Activated naive CD8-positive, alpha-beta T cell (primary cell): Measurements from ENCODE around the gene HLA-DQB2.
"Not testable (repeated sequence)": the region's sequence is repeated elsewhere in the genome, so short reads cannot be mapped to it uniquely, and the experiment has no call there.

ENCODE experiments used
- H3K27ac Mint-ChIP-seq: one replicate; pipeline ENCODE4 v1.8.0; 2021; ENCODE audit warnings: mixed read lengths
- H3K27me3 Mint-ChIP-seq: one replicate; pipeline ENCODE4 v1.8.0; 2021; ENCODE audit warnings: mixed read lengths
- H3K36me3 Mint-ChIP-seq: one replicate; pipeline ENCODE4 v1.8.0; 2021; ENCODE audit warnings: mixed read lengths
- H3K4me1 Mint-ChIP-seq: one replicate; pipeline ENCODE4 v1.8.0; 2021; ENCODE audit warnings: low read depth, mixed read lengths
- H3K4me3 Mint-ChIP-seq: one replicate; pipeline ENCODE4 v1.8.0; 2021; ENCODE audit warnings: mild to moderate bottlenecking, mixed read lengths
- H3K9me3 Mint-ChIP-seq: one replicate; pipeline ENCODE4 v1.8.0; 2021; ENCODE audit warnings: low read depth, mixed read lengths

The HLA-DQB2 gene

GRCh38 chr6:32774426-32774825 lies 11.1 kb upstream of the HLA-DQB2 start:
- Mint-ChIP-seq H3K9me3 (no peaks in the 10 kb centered on the region), H3K4me1 (no peaks in the 10 kb centered on the region), H3K4me3 (no peak overlapping the region), H3K27ac (no peak overlapping the region), H3K36me3 (no peaks in the 10 kb centered on the region), H3K27me3 (peaks cover 15% of the 10 kb centered on the region)

- Mint-ChIP-seq H3K27ac (no peak overlapping the region), H3K4me1 (no peaks in the 10 kb centered on the region), H3K4me3 (no peak overlapping the region), H3K9me3 (no peaks in the 10 kb centered on the region), H3K27me3 (peaks cover 15% of the 10 kb centered on the region), H3K36me3 (no peaks in the 10 kb centered on the region)
Measured at GRCh38 chr6:32772656-32773055, 9.3 kb upstream of the HLA-DQB2 start.

- peaks cover 14% of the 10 kb centered on the region for H3K27me3 Mint-ChIP-seq
- H3K36me3 Mint-ChIP-seq: no peaks in the 10 kb centered on the region
- no peaks in the 10 kb centered on the region for H3K9me3 Mint-ChIP-seq
- no peaks in the 10 kb centered on the region for H3K4me1 Mint-ChIP-seq
- no peak overlapping the region for H3K27ac Mint-ChIP-seq
- H3K4me3 Mint-ChIP-seq: no peak overlapping the region
Measured at GRCh38 chr6:32764048-32764447, 716 bp upstream of the HLA-DQB2 start.

GRCh38 chr6:32761548-32761947 lies 1.8 kb downstream of the HLA-DQB2 start:
- H3K27ac Mint-ChIP-seq: no peak overlapping the region
- no peak overlapping the region for H3K4me3 Mint-ChIP-seq
- peaks cover 13% of the 10 kb centered on the region for H3K27me3 Mint-ChIP-seq
- H3K36me3 Mint-ChIP-seq: no peaks in the 10 kb centered on the region
- no peaks in the 10 kb centered on the region for H3K4me1 Mint-ChIP-seq
- no peaks in the 10 kb centered on the region for H3K9me3 Mint-ChIP-seq

- H3K4me3 Mint-ChIP-seq: no peak overlapping the region
- no peaks in the 10 kb centered on the region for H3K36me3 Mint-ChIP-seq
- peaks cover 12% of the 10 kb centered on the region for H3K27me3 Mint-ChIP-seq
- H3K27ac Mint-ChIP-seq: no peak overlapping the region
- H3K4me1 Mint-ChIP-seq: no peaks in the 10 kb centered on the region
- no peaks in the 10 kb centered on the region for H3K9me3 Mint-ChIP-seq
Measured at GRCh38 chr6:32761072-32761471, 2.3 kb downstream of the HLA-DQB2 start.

- no peaks in the 10 kb centered on the region for H3K9me3 Mint-ChIP-seq
- H3K27ac Mint-ChIP-seq: no peak overlapping the region
- no peaks in the 10 kb centered on the region for H3K36me3 Mint-ChIP-seq
- H3K4me3 Mint-ChIP-seq: no peak overlapping the region
- H3K27me3 Mint-ChIP-seq: peaks cover 9% of the 10 kb centered on the region
- H3K4me1 Mint-ChIP-seq: no peaks in the 10 kb centered on the region
Measured at GRCh38 chr6:32759669-32760068, 3.7 kb downstream of the HLA-DQB2 start.

- H3K4me3 Mint-ChIP-seq: no peak overlapping the region
- no peak overlapping the region for H3K27ac Mint-ChIP-seq
- no peaks in the 10 kb centered on the region for H3K9me3 Mint-ChIP-seq
- no peaks in the 10 kb centered on the region for H3K36me3 Mint-ChIP-seq
- H3K4me1 Mint-ChIP-seq: no peaks in the 10 kb centered on the region
- peaks cover 18% of the 10 kb centered on the region for H3K27me3 Mint-ChIP-seq
Measured at GRCh38 chr6:32752580-32752979, 10.8 kb downstream of the HLA-DQB2 start.

GRCh38 chr6:32745649-32746048 lies 17.7 kb downstream of the HLA-DQB2 start:
- H3K27me3 Mint-ChIP-seq: peaks cover 24% of the 10 kb centered on the region
- not testable (repeated sequence) for H3K9me3 Mint-ChIP-seq, H3K27ac Mint-ChIP-seq, H3K4me3 Mint-ChIP-seq, H3K4me1 Mint-ChIP-seq, H3K36me3 Mint-ChIP-seq

GRCh38 chr6:32744776-32745175 lies 18.6 kb downstream of the HLA-DQB2 start:
- no peak overlapping the region for H3K27ac Mint-ChIP-seq
- no peak overlapping the region for H3K4me3 Mint-ChIP-seq
- no peaks in the 10 kb centered on the region for H3K36me3 Mint-ChIP-seq
- no peaks in the 10 kb centered on the region for H3K4me1 Mint-ChIP-seq
- no peaks in the 10 kb centered on the region for H3K9me3 Mint-ChIP-seq
- peaks cover 24% of the 10 kb centered on the region for H3K27me3 Mint-ChIP-seq

GRCh38 chr6:32742374-32742773 lies 21.0 kb downstream of the HLA-DQB2 start:
- Mint-ChIP-seq H3K27ac (no peak overlapping the region), H3K27me3 (peaks cover 25% of the 10 kb centered on the region), H3K9me3 (no peaks in the 10 kb centered on the region), H3K4me1 (no peaks in the 10 kb centered on the region), H3K36me3 (no peaks in the 10 kb centered on the region), H3K4me3 (no peak overlapping the region)

GRCh38 chr6:32741031-32741960 lies 22.0 kb downstream of the HLA-DQB2 start, which contains the start of gene HLA-DQA2:
TSS of gene HLA-DQA2 (plus strand) at chr6:32741391. CDS start at chr6:32741444, 53 bp downstream.
- no peaks in the 10 kb centered on the region for H3K9me3 Mint-ChIP-seq
- no peak within 1 kb of the TSS for H3K27ac Mint-ChIP-seq
- H3K27me3 Mint-ChIP-seq: peaks cover 21% of the 10 kb centered on the region
- H3K36me3 Mint-ChIP-seq: no peaks in the 10 kb centered on the region
- no peak within 1 kb of the TSS for H3K4me3 Mint-ChIP-seq
- H3K4me1 Mint-ChIP-seq: no peaks in the 10 kb centered on the region

GRCh38 chr6:32738126-32738525 lies 25.2 kb downstream of the HLA-DQB2 start:
- Mint-ChIP-seq H3K4me3 (no peak overlapping the region), H3K36me3 (no peaks in the 10 kb centered on the region), H3K27me3 (peaks cover 19% of the 10 kb centered on the region), H3K9me3 (no peaks in the 10 kb centered on the region), H3K4me1 (no peaks in the 10 kb centered on the region), H3K27ac (no peak overlapping the region)

GRCh38 chr6:32718879-32719278 lies 44.5 kb downstream of the HLA-DQB2 start:
- Mint-ChIP-seq H3K4me3 (no peak overlapping the region), H3K9me3 (no peaks in the 10 kb centered on the region)

GRCh38 chr6:32716396-32716795 lies 46.9 kb downstream of the HLA-DQB2 start:
- Mint-ChIP-seq H3K27me3 (peaks cover 25% of the 10 kb centered on the region), H3K36me3 (no peaks in the 10 kb centered on the region), H3K4me3 (no peak overlapping the region), H3K9me3 (no peaks in the 10 kb centered on the region), H3K4me1 (no peaks in the 10 kb centered on the region), H3K27ac (no peak overlapping the region)

More at GRCh38 chr6:32718879-32719278, 44.5 kb downstream of the HLA-DQB2 start:
- Mint-ChIP-seq H3K4me1 (no peaks in the 10 kb centered on the region), H3K36me3 (peaks cover 2% of the 10 kb centered on the region), H3K27me3 (peaks cover 34% of the 10 kb centered on the region), H3K27ac (no peak overlapping the region)

GRCh38 chr6:32713241-32713640 lies 50.1 kb downstream of the HLA-DQB2 start:
- no peak overlapping the region for H3K4me3 Mint-ChIP-seq
- no peaks in the 10 kb centered on the region for H3K9me3 Mint-ChIP-seq
- no peak overlapping the region for H3K27ac Mint-ChIP-seq
- H3K36me3 Mint-ChIP-seq: no peaks in the 10 kb centered on the region
- peaks cover 7% of the 10 kb centered on the region for H3K27me3 Mint-ChIP-seq
- H3K4me1 Mint-ChIP-seq: no peaks in the 10 kb centered on the region

GRCh38 chr6:32709625-32710024 lies 53.7 kb downstream of the HLA-DQB2 start:
- no peak overlapping the region for H3K27ac Mint-ChIP-seq
- peaks cover 4% of the 10 kb centered on the region for H3K36me3 Mint-ChIP-seq
- no peaks in the 10 kb centered on the region for H3K9me3 Mint-ChIP-seq
- H3K27me3 Mint-ChIP-seq: peaks cover under 1% of the 10 kb centered on the region
- H3K4me1 Mint-ChIP-seq: no peaks in the 10 kb centered on the region
- H3K4me3 Mint-ChIP-seq: no peak overlapping the region
